Medulla oblongata (tissue), 1 donor: ENCODE data around the gene ENTPD7.
"Not testable (repeated sequence)": the region's sequence is repeated elsewhere in the genome, so short reads cannot be mapped to it uniquely, and the experiment has no call there.

Experiments used
- DNase-seq: peaks from one replicate; pipeline ENCODE4 v3.0.0-alpha.2; 2015; ENCODE audit errors: extremely low spot score

Gene ENTPD7

DNA sequence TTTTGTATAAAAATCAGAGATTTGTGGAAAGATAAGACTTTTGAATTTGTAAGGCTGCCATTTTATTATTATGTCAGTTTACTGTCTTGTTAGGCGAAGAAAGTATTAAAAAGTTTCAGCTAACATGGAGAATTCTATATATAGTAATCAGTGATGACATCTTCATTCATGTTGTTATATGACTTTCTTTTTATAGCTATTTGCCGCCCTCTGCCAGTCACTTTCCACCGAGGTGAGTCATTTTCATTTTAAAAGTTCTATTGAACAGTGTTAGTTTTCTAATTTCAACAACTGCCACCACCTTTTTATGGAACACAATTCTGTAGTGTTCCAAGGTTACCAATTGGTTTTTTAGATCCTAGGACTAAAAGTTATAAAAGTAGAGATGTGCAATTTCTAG, 84.5 kb downstream of the ENTPD7 start:
- DNase-seq, result no peak

DNA sequence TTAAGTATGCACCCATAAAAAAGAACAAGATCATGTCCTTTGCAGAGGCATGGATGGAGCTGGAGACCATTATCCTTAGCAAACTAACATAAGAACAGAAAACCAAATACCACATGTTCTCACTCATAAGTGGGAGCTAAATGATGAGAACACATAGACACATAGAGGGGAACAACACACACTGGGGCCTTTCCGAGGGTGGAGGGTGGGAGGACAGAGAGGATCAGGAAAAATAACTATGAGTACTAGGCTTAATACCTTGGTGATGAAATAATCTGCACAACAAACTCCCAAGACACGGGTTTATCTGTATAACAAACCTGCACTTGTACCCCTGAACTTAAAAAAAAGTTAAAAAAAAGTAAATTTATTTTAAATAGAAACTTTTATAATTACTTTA, 86.9 kb downstream of the ENTPD7 start:
- not testable (repeated sequence) for DNase-seq

DNA sequence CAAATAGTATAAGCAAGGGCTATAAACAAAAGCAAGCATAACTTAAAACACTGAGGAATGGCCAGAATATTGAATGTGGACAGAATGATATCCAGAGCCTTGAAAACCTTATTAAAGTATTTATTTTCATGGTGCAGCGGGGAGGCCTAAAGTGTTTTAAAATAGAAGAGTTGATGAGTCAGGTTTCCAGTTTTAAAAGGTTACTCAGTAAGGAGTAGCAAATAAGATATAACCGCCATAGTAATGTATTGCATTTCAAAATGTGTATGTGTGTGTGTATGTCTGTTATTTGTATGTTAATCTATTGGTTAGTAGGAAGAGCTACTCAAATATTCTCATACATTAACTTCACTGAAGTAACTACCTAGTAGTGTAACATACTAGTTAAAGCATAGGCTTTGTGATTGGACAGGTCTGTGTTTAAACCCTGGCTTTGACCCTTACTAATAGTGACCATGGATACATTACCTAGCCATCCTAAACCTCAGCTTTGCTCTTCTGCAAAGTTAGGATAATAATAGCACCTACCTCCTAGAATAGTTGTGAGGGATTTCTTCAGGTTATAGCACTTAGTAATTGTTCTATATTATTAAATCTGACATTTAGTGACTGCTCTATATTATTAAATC, 89.6 kb downstream of the ENTPD7 start:
- DNase-seq, result no peak

DNA sequence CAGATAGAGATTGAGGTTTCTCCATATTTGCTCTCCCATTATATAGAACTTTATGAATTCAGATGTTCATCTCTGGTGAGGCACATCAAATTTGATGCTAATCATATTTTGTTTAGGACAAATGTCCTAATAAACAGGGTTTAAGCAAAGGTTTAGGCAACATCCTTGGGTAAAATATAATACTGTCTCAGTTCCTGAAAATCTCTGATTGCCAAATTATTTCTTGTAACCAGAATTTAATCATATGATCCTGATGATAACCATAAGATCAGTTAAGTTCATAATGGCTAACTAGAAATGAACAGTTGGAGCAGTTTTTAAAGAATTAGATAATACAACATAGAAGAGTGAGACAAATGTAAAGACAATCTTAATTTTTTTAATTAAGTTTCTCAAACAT, 91.3 kb downstream of the ENTPD7 start:
- no peak for DNase-seq

DNA sequence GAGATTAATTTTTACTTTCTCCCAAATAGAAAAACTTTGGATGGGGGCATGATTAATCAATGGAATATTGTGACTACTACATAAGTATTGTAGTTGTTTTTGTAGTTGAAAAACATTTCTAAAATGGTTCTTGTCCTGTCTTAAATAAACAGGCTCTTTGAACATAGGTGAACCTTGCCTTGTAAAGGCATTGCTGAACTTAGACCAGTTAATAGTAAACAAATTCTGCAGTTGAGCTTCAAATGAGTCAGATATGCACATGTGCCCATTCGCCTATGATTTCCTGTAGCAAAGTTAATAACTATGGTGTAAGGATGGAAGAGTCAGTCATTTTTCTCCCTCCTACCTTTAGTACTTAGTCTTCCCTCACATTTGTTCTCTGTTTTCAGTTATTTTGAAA, 95.4 kb downstream of the ENTPD7 start:
- no peak for DNase-seq
